H9 (cell line): ENCODE data around the gene KIF16B. TPM values are rescaled to one million over a fixed set of nuclear protein-coding genes. Genes with fewer than 3 reads are reported as not detected.

Source experiments
- DNase-seq: peaks from one replicate; pipeline ENCODE4 v3.0.0-alpha.2; 2017
- H2AFZ ChIP-seq: one replicate; pipeline ENCODE4 v1.6.1; 2013; ENCODE audit warnings: mild to moderate bottlenecking, low read length, control low read depth, moderate library complexity
- H2AK5ac ChIP-seq: 2 replicates; pipeline ENCODE4 v1.6.1; 2013; ENCODE audit warnings: low read length, control low read depth, mixed read lengths; ENCODE audit not compliant: insufficient read length
- H2BK120ac ChIP-seq: one replicate; pipeline ENCODE4 v1.6.1; 2013; ENCODE audit warnings: low read depth, mild to moderate bottlenecking, low read length, control low read depth, inconsistent platforms; ENCODE audit not compliant: poor library complexity, severe bottlenecking
- H2BK12ac ChIP-seq: 2 replicates; pipeline ENCODE4 v1.6.1; 2013; ENCODE audit warnings: low read length, control low read depth, mixed read lengths, low read depth; ENCODE audit not compliant: insufficient read length
- H2BK15ac ChIP-seq: 2 replicates; pipeline ENCODE4 v1.6.1; 2013; ENCODE audit warnings: low read depth, low read length, control low read depth
- H2BK20ac ChIP-seq: one replicate; pipeline ENCODE4 v1.6.1; 2013; ENCODE audit warnings: low read depth, mild to moderate bottlenecking, low read length, control low read depth, inconsistent platforms; ENCODE audit not compliant: poor library complexity, severe bottlenecking
- H2BK5ac ChIP-seq: 2 replicates; pipeline ENCODE4 v1.6.1; 2013; ENCODE audit warnings: low read length, control low read depth, mixed read lengths; ENCODE audit not compliant: insufficient read length
- H3K14ac ChIP-seq: 2 replicates; pipeline ENCODE4 v1.6.1; 2013; ENCODE audit warnings: low read length, control low read depth; ENCODE audit not compliant: insufficient read depth
- H3K18ac ChIP-seq: 2 replicates; pipeline ENCODE4 v1.6.1; 2013; ENCODE audit warnings: low read depth, mild to moderate bottlenecking, mixed read lengths, low read length, control low read depth; ENCODE audit not compliant: insufficient read length
- H3K23ac ChIP-seq: 2 replicates; pipeline ENCODE4 v1.6.1; 2013; ENCODE audit warnings: low read length, control low read depth, mixed read lengths, low read depth; ENCODE audit not compliant: insufficient read length
- H3K23me2 ChIP-seq: 2 replicates; pipeline ENCODE4 v1.6.1; 2013; ENCODE audit warnings: low read depth, mild to moderate bottlenecking, mixed read lengths, low read length, control low read depth; ENCODE audit not compliant: insufficient read length, poor library complexity, severe bottlenecking
- H3K27ac ChIP-seq: 2 replicates; pipeline ENCODE4 v1.5.1; 2013; ENCODE audit warnings: low read length, control low read depth, mixed read lengths, low read depth; ENCODE audit not compliant: insufficient read length
- H3K27me3 ChIP-seq: 2 replicates; pipeline ENCODE4 v1.6.1; 2013; ENCODE audit warnings: low read length, control low read depth, inconsistent platforms; ENCODE audit not compliant: insufficient read depth
- H3K4ac ChIP-seq: 2 replicates; pipeline ENCODE4 v1.6.1; 2013; ENCODE audit warnings: low read depth, mild to moderate bottlenecking, control low read depth, inconsistent platforms, low read length, moderate library complexity
- H3K4me1 ChIP-seq: 2 replicates; pipeline ENCODE4 v1.6.1; 2013; ENCODE audit warnings: low read length, control low read depth, inconsistent platforms; ENCODE audit not compliant: insufficient read depth
- H3K4me2 ChIP-seq: 2 replicates; pipeline ENCODE4 v1.6.1; 2013; ENCODE audit warnings: low read length, control low read depth, mixed read lengths; ENCODE audit not compliant: insufficient read length, insufficient read depth
- H3K56ac ChIP-seq: 2 replicates; pipeline ENCODE4 v1.6.1; 2013; ENCODE audit warnings: low read depth, mild to moderate bottlenecking, mixed read lengths, low read length, control low read depth; ENCODE audit not compliant: insufficient read length
- H3K79me1 ChIP-seq: 2 replicates; pipeline ENCODE4 v1.6.1; 2013; ENCODE audit warnings: low read depth, mild to moderate bottlenecking, moderate library complexity, low read length, control low read depth, inconsistent platforms; ENCODE audit not compliant: insufficient read depth, poor library complexity, severe bottlenecking
- H3K79me2 ChIP-seq: 2 replicates; pipeline ENCODE4 v1.6.1; 2013; ENCODE audit warnings: low read length, control low read depth, inconsistent platforms; ENCODE audit not compliant: insufficient read depth
- H3K9ac ChIP-seq: 2 replicates; pipeline ENCODE4 v1.6.1; 2013; ENCODE audit warnings: low read length, control low read depth, mixed read lengths; ENCODE audit not compliant: insufficient read length; ENCODE audit errors: extremely low read depth
- H3K9me3 ChIP-seq: one replicate; pipeline ENCODE4 v1.6.1; 2013; ENCODE audit warnings: low read depth, low read length, inconsistent platforms; ENCODE audit not compliant: control insufficient read depth
- H3T11ph ChIP-seq: one replicate; pipeline ENCODE4 v1.6.1; 2013; ENCODE audit warnings: mild to moderate bottlenecking, low read length, control low read depth, inconsistent platforms
- H4K20me1 ChIP-seq: one replicate; pipeline ENCODE4 v1.6.1; 2013; ENCODE audit not compliant: control insufficient read depth, insufficient read length, insufficient read depth
- H4K5ac ChIP-seq: 2 replicates; pipeline ENCODE4 v1.6.1; 2013; ENCODE audit warnings: low read depth, mild to moderate bottlenecking, mixed read lengths, low read length, control low read depth; ENCODE audit not compliant: insufficient read length
- H4K8ac ChIP-seq: replicated peaks from 2 replicates; pipeline ENCODE4 v1.6.1; 2013; ENCODE audit warnings: low read length, control low read depth, mixed read lengths, low read depth; ENCODE audit not compliant: insufficient read length
- H4K91ac ChIP-seq: 2 replicates; pipeline ENCODE4 v1.6.1; 2013; ENCODE audit warnings: low read depth, mild to moderate bottlenecking, moderate library complexity, mixed read lengths, low read length, control low read depth; ENCODE audit not compliant: insufficient read length
- H3K27ac Mint-ChIP-seq, 3 experiments: 2 replicates in 2 of 3; 3 replicates in 1 of 3; pipeline ENCODE4 v1.8.0; 2020 to 2021; ENCODE audit warnings: mixed read lengths in 3 of 3, mild to moderate bottlenecking in 1 of 3, moderate library complexity in 1 of 3
- H3K27me3 Mint-ChIP-seq: 2 replicates; pipeline ENCODE4 v1.8.0; 2021; ENCODE audit warnings: low read depth, mild to moderate bottlenecking, moderate library complexity, mixed read lengths
- H3K36me3 Mint-ChIP-seq, 3 experiments: 2 replicates in 2 of 3; 3 replicates in 1 of 3; pipeline ENCODE4 v1.8.0; 2020 to 2021; ENCODE audit warnings: low read depth in 3 of 3, mixed read lengths in 3 of 3; ENCODE audit not compliant: insufficient read depth in 1 of 3
- H3K4me1 Mint-ChIP-seq, 2 experiments: 2 replicates each; pipeline ENCODE4 v1.8.0; 2020; ENCODE audit warnings: mixed read lengths in 2 of 2
- H3K4me3 Mint-ChIP-seq, 2 experiments: 2 replicates in 1 of 2; 3 replicates in 1 of 2; pipeline ENCODE4 v1.8.0; 2020 to 2021; ENCODE audit warnings: mild to moderate bottlenecking in 2 of 2, mixed read lengths in 2 of 2, moderate library complexity in 1 of 2
- H3K9me3 Mint-ChIP-seq, 2 experiments: 2 replicates in 1 of 2; 3 replicates in 1 of 2; pipeline ENCODE4 v1.8.0; 2020; ENCODE audit warnings: mild to moderate bottlenecking in 2 of 2, mixed read lengths in 2 of 2, moderate library complexity in 1 of 2
- WGBS: extraction: QIAGEN DNeasy Blood & Tissue Kit; methylation state at CpG from one replicate; pipeline ENCODE4 v1.1.7; 2013; ENCODE audit warnings: missing lambda C conversion rate, low lambda C conversion rate, mixed read lengths; ENCODE audit not compliant: insufficient read length; ENCODE audit errors: extremely low coverage; 5-methylcytosine and 5-hydroxymethylcytosine counted together
- total RNA-seq: library from RNA; stranded (reverse); gene quantifications from 2 replicates; pipeline ENCODE4 v1.2.1, GENCODE V29; 2021
- TF ChIP-seq, protein P1 (sequence below): fragments of 200-600 bp; sonication (generic); conservative IDR thresholded peaks from 3 replicates; pipeline ENCODE4 v1.8.0; 2021; ENCODE audit warnings: antibody characterized with exemption, mild to moderate bottlenecking

KIF16B gene
- total RNA-seq, 1 experiment from 2014 or later: 7.4 TPM

DNA sequence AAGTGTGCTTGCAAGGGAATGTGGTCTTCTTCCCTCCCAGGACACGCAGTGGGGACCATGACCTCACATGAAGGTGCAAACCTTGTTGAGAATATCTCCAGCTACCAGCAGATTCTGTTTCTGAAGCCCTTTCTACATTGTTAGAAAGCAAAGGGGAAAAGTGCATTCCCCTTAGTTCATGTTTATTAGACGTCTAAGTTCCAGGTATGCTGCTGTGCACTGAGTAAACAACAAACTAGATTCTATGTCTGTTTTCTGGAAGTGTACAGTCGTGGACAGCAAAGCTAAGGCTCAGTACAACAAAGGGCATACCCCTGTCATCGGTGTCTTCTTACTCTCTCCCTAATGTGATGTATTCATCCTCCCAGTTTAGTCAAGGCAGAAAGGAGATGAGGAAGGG, 178.5 kb downstream of the KIF16B start:
- Histone ChIP-seq H2BK12ac (no peak overlapping the region), H3K27me3 (no peaks in the 10 kb centered on the region), H3K23ac (no peak overlapping the region), H3T11ph (no peak overlapping the region), H3K9me3 (no peaks in the 10 kb centered on the region), H4K8ac (no peak overlapping the region), H2BK15ac (no peak overlapping the region), H3K9ac (no peak overlapping the region), H3K79me1 (no peaks in the 10 kb centered on the region), H2BK120ac (no peak overlapping the region), H3K14ac (no peak overlapping the region), H3K4ac (no peak overlapping the region), H3K56ac (no peak overlapping the region), H3K4me2 (no peak overlapping the region), H3K27ac (no peak overlapping the region), H3K4me1 (no peaks in the 10 kb centered on the region; the same call in 1 of the 2 replicates), H3K23me2 (no peaks in the 10 kb centered on the region), H2AK5ac (no peak overlapping the region), H4K20me1 (no peaks in the 10 kb centered on the region), H3K18ac (no peak overlapping the region), H2BK20ac (no peak overlapping the region), H3K79me2 (no peaks in the 10 kb centered on the region), H4K5ac (no peak overlapping the region), H2AFZ (no peak overlapping the region), H4K91ac (no peak overlapping the region), H2BK5ac (no peak overlapping the region)
- peaks cover 4 to 9% (median 6%) of the 10 kb centered on the region in 3 experiments; a peak in 5 of 7 replicates for H3K36me3 Mint-ChIP-seq
- H3K9me3 Mint-ChIP-seq: no peaks in the 10 kb centered on the region; a peak in 1 of 5 replicates
- H3K4me3 Mint-ChIP-seq: no peak overlapping the region
- DNase-seq: no peak
- H3K4me1 Mint-ChIP-seq: peaks cover 7 to 14% of the 10 kb centered on the region in 2 experiments; a peak in 2 of 4 replicates
- no CpG with 5 or more reads among the region's 4 CpGs for WGBS
- H3K27ac Mint-ChIP-seq: peak overlapping the region in 1 of 3 experiments; percentile 36; a peak in 1 of 7 replicates
- TF ChIP-seq, protein P1, sequence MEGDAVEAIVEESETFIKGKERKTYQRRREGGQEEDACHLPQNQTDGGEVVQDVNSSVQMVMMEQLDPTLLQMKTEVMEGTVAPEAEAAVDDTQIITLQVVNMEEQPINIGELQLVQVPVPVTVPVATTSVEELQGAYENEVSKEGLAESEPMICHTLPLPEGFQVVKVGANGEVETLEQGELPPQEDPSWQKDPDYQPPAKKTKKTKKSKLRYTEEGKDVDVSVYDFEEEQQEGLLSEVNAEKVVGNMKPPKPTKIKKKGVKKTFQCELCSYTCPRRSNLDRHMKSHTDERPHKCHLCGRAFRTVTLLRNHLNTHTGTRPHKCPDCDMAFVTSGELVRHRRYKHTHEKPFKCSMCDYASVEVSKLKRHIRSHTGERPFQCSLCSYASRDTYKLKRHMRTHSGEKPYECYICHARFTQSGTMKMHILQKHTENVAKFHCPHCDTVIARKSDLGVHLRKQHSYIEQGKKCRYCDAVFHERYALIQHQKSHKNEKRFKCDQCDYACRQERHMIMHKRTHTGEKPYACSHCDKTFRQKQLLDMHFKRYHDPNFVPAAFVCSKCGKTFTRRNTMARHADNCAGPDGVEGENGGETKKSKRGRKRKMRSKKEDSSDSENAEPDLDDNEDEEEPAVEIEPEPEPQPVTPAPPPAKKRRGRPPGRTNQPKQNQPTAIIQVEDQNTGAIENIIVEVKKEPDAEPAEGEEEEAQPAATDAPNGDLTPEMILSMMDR: no peak
- no peaks in the 10 kb centered on the region; the same call in 1 of the 2 replicates for H3K27me3 Mint-ChIP-seq
